Kidney epithelial cell (primary cell): ENCODE data around the gene SULT2B1. TPM values are rescaled to one million over a fixed set of nuclear protein-coding genes. Genes with fewer than 3 reads are reported as not detected.

Source experiments
- DNase-seq: peaks from one replicate; pipeline ENCODE4 v3.0.0-alpha.2; 2010; ENCODE audit warnings: low read depth
- H3K27me3 ChIP-seq: 2 replicates; pipeline ENCODE4 v1.6.0; 2011; ENCODE audit warnings: low read length; ENCODE audit not compliant: control insufficient read depth, insufficient read depth
- H3K36me3 ChIP-seq: 2 replicates; pipeline ENCODE4 v1.5.1; 2011; ENCODE audit warnings: low read length; ENCODE audit not compliant: control insufficient read depth, insufficient read depth
- H3K4me3 ChIP-seq: 2 replicates; pipeline ENCODE4 v1.5.1; 2011; ENCODE audit warnings: low read depth, mild to moderate bottlenecking, control low read depth, low read length
- total RNA-seq: library from RNA; depleted of rRNA; stranded (reverse); fragments of >200 nt; gene quantifications from 2 replicates; pipeline ENCODE4 v1.2.3, GENCODE V29; 2015
- TF ChIP-seq, protein P1 (sequence below): IDR thresholded peaks from 2 replicates; pipeline ENCODE4 v1.5.1; 2011; ENCODE audit warnings: mild to moderate bottlenecking, moderate library complexity, low read length, control low read depth, inconsistent platforms; ENCODE audit not compliant: insufficient read depth, poor library complexity, severe bottlenecking

The SULT2B1 gene
- total RNA-seq, 1 donor from 2014 or later: 0.50 TPM

DNA sequence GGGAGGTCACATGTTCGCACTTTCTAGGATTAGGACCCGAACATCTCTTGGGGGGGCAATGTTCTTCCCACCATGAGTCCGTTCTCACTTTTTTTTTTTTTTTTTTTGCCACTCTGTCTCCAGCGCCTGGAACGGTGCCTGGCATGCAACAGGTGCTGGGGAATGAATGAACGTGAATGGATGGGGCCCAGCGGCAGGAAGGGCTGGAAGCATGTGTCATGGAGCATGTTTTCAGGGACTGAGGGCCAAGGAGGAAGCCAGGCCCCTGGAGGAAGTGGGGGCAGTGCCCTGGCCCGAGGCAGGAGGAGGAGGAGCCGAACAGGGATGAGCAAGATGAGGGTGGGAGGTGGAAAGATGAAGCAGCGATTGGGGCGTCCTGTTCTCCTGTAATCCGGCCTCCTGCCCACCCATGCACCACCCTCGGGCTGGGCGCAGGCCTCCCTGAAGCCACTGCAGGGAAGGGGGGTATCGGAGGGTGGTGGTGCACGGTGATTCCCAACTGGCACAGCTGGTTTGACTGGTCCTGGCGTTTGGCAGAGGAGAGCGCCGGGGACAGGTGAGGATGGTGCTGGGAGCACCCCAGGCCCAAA is 8.8 kb upstream of the SULT2B1 start:
- TF ChIP-seq, protein P1, sequence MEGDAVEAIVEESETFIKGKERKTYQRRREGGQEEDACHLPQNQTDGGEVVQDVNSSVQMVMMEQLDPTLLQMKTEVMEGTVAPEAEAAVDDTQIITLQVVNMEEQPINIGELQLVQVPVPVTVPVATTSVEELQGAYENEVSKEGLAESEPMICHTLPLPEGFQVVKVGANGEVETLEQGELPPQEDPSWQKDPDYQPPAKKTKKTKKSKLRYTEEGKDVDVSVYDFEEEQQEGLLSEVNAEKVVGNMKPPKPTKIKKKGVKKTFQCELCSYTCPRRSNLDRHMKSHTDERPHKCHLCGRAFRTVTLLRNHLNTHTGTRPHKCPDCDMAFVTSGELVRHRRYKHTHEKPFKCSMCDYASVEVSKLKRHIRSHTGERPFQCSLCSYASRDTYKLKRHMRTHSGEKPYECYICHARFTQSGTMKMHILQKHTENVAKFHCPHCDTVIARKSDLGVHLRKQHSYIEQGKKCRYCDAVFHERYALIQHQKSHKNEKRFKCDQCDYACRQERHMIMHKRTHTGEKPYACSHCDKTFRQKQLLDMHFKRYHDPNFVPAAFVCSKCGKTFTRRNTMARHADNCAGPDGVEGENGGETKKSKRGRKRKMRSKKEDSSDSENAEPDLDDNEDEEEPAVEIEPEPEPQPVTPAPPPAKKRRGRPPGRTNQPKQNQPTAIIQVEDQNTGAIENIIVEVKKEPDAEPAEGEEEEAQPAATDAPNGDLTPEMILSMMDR: no peak
- H3K36me3 ChIP-seq: no peaks in the 10 kb centered on the region
- no peaks in the 10 kb centered on the region for H3K27me3 ChIP-seq
- H3K4me3 ChIP-seq: no peak overlapping the region
- DNase-seq: no peak

GRCh38 chr19:48544856-48545750 is 6.9 kb upstream of the SULT2B1 start:
- H3K4me3 ChIP-seq: no peak overlapping the region
- DNase-seq: no peak
- no peaks in the 10 kb centered on the region for H3K36me3 ChIP-seq
- peaks cover 2% of the 10 kb centered on the region for H3K27me3 ChIP-seq
- TF ChIP-seq, protein P1: no peak

DNA sequence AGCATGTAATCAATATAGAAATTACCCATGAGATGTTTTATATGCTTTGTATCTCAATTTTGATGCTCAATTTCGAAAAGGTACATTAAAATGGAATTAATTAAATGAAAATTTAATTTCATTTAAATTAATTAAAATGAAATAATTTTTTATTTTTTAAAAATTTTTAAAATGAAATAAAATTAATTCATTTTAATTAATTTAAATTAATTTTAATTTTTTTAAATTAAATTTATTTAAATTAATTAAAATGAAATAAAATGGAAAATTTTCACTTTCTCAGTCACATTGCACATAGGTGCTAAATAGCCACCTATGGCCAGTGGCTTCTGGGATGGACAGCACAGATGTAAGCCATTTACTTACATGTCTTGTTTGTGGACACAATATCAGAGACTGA is 4.2 kb upstream of the SULT2B1 start:
- Histone ChIP-seq H3K36me3 (no peaks in the 10 kb centered on the region), H3K27me3 (peaks cover 2% of the 10 kb centered on the region)
- DNase-seq: no peak

GRCh38 chr19:48548253-48548911 is 3.6 kb upstream of the SULT2B1 start:
- TF ChIP-seq, protein P1: no peak
- DNase-seq: no peak
- Histone ChIP-seq H3K36me3 (no peaks in the 10 kb centered on the region), H3K4me3 (no peak overlapping the region), H3K27me3 (peaks cover 2% of the 10 kb centered on the region)

More for the DNA sequence above, 4.2 kb upstream of the SULT2B1 start:
- TF ChIP-seq, protein P1: no peak
- H3K4me3 ChIP-seq: no peak overlapping the region

- no peak overlapping the region for H3K4me3 ChIP-seq
- TF ChIP-seq, protein P1: no peak
- peaks cover 2% of the 10 kb centered on the region for H3K27me3 ChIP-seq
- DNase-seq: no peak
- no peaks in the 10 kb centered on the region for H3K36me3 ChIP-seq
Measured at GRCh38 chr19:48549380-48549779, 2.6 kb upstream of the SULT2B1 start.
